Measurements from ENCODE around the gene C1R.

Gene C1R

DNA sequence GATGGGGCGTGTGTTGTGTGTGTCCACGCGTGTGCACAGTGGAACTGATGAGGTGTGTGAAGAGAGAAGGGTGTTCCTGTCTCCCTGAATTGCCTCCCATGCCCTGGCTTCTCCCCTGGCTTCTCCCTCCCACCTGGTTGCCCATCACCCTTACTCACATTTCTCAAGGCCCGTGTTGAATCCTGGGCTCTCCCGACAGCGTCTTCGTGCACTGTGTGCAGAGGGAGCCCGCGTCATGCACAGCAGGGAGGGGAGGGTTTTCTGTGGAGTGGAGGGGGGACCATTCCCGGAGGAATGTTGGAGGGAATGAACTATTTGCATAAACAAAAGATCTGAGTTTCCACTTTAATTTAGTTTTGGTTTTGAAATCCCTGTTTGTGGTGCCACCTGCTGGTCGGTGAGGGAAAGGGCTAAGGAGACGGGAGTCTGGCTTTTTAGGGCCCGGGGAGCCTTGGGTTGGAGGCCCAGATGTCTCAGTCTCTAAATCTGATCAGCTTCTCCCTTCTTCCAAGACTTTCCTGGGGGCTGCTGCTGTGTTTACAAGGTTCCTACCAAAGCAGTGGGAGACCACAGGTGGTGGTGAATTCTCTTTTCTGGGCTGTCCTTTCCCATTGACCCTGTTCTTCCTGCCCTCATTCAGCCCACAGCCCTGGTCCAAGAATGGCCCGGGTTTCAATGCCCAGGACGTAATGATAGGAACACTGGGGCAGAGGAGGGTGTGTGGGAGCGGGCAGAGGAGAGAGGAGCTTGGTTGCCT is at the start of gene C1R:
C1R (minus strand) TSS at position 217 of the 757 bp plus-strand sequence; CDS start at position 160, 57 bp downstream.
- peak; percentile 61 for DNase-seq (ENCODE audit: low read depth)

DNA sequence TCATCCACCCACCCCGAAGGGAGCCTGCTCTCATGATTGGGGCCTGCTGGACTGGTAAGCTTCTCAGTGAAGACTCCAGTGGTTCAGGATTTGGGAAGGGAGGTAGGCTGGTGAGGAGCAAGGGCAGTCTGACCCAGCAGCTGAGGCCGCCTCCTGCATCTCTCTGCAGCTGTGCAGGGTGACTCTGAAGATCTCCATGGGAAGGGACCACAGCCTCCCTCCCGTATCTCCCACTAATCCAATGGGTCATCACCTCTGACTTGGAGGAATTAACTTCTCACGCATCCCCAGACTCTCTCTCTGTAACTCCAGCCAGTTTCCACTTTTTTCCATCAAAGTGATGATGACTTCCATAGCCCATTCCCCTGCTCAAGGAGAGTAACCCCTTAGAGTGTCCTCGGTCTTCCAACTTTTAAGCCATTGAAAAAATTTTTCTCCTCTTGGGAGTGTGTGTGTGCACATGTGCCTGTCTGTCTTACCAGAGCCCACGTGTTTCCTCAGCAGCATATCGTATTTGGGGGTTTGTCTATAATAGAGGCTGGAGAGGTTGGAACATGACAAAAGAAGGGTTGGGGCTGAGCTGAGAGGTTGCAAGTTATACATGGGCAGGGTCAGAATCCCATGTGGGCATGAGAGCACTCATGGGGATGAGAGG is 49.2 kb upstream of the C1R start:
- TF ChIP-seq, protein P1, sequence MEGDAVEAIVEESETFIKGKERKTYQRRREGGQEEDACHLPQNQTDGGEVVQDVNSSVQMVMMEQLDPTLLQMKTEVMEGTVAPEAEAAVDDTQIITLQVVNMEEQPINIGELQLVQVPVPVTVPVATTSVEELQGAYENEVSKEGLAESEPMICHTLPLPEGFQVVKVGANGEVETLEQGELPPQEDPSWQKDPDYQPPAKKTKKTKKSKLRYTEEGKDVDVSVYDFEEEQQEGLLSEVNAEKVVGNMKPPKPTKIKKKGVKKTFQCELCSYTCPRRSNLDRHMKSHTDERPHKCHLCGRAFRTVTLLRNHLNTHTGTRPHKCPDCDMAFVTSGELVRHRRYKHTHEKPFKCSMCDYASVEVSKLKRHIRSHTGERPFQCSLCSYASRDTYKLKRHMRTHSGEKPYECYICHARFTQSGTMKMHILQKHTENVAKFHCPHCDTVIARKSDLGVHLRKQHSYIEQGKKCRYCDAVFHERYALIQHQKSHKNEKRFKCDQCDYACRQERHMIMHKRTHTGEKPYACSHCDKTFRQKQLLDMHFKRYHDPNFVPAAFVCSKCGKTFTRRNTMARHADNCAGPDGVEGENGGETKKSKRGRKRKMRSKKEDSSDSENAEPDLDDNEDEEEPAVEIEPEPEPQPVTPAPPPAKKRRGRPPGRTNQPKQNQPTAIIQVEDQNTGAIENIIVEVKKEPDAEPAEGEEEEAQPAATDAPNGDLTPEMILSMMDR (IDR thresholded peaks at IDR 0.05; ENCODE audit: low read depth, low read length): no peak
- TF ChIP-seq, protein P2, sequence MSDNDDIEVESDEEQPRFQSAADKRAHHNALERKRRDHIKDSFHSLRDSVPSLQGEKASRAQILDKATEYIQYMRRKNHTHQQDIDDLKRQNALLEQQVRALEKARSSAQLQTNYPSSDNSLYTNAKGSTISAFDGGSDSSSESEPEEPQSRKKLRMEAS (IDR thresholded peaks at IDR 0.05; ENCODE audit: low read depth, low read length): no peak
- no peak for TF ChIP-seq MYC (IDR thresholded peaks at IDR 0.05; ENCODE audit: low read depth, low read length)
- no peak for TF ChIP-seq POLR2A (IDR thresholded peaks at IDR 0.05; ENCODE audit: extremely low read depth, insufficient read length)
- DNase-seq (ENCODE audit: low read depth): no peak
- no peak overlapping the region for H3K4me3 ChIP-seq (ENCODE audit: low read depth, low read length)

More for the DNA sequence above, at the start of gene C1R:
- no peak for TF ChIP-seq POLR2A (IDR thresholded peaks at IDR 0.05; ENCODE audit: extremely low read depth, insufficient read length)
- TF ChIP-seq, protein P1 (IDR thresholded peaks at IDR 0.05; ENCODE audit: low read depth, low read length): peak; percentile 88
- H3K4me3 ChIP-seq (ENCODE audit: low read depth, low read length): no peak within 1 kb of the TSS

- DNase-seq (ENCODE audit: low read depth): no peak
- H3K4me3 ChIP-seq (ENCODE audit: low read depth, low read length): no peak overlapping the region
- TF ChIP-seq POLR2A (IDR thresholded peaks at IDR 0.05; ENCODE audit: extremely low read depth, insufficient read length): no peak
- no peak for TF ChIP-seq MYC (IDR thresholded peaks at IDR 0.05; ENCODE audit: low read depth, low read length)
- TF ChIP-seq, protein P1 (IDR thresholded peaks at IDR 0.05; ENCODE audit: low read depth, low read length): no peak
- TF ChIP-seq, protein P2 (IDR thresholded peaks at IDR 0.05; ENCODE audit: low read depth, low read length): no peak
Measured at GRCh38 chr12:7139200-7139599, 47.0 kb upstream of the C1R start.

DNA sequence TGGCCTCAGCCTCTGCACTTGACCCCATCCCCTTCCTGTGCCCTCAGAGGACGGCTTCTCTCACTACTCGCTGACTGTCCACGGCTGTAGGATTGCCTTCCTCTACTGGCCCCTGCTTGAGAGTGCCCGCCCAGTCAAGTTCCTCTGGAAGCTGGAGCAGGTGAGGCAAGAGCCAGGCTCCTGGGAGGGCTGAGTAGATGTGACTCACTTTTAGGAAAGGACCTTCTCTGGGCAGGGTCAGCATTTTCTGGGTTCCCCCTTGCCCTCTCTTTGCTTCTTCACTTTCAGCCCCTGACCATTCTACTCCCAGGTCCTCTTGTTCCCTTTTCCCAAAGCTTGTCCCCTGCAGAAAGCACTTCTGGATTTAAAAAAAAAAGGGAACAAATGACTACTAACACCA is 45.7 kb upstream of the C1R start:
- no peak overlapping the region for H3K4me3 ChIP-seq (ENCODE audit: low read depth, low read length)
- DNase-seq (ENCODE audit: low read depth): no peak
- no peak for TF ChIP-seq MYC (IDR thresholded peaks at IDR 0.05; ENCODE audit: low read depth, low read length)
- TF ChIP-seq, protein P1 (IDR thresholded peaks at IDR 0.05; ENCODE audit: low read depth, low read length): no peak
- TF ChIP-seq POLR2A (IDR thresholded peaks at IDR 0.05; ENCODE audit: extremely low read depth, insufficient read length): no peak
- TF ChIP-seq, protein P2 (IDR thresholded peaks at IDR 0.05; ENCODE audit: low read depth, low read length): no peak

GRCh38 chr12:7136676-7137075 is 44.4 kb upstream of the C1R start:
- no peak for DNase-seq (ENCODE audit: low read depth)
- TF ChIP-seq POLR2A (IDR thresholded peaks at IDR 0.05; ENCODE audit: extremely low read depth, insufficient read length): no peak
- TF ChIP-seq, protein P2 (IDR thresholded peaks at IDR 0.05; ENCODE audit: low read depth, low read length): no peak
- TF ChIP-seq, protein P1 (IDR thresholded peaks at IDR 0.05; ENCODE audit: low read depth, low read length): no peak
- TF ChIP-seq MYC (IDR thresholded peaks at IDR 0.05; ENCODE audit: low read depth, low read length): no peak
- no peak overlapping the region for H3K4me3 ChIP-seq (ENCODE audit: low read depth, low read length)

All from NB4 (cell line).